Neutrophil (primary cell): ENCODE results near the gene GAB3.
"Not testable (repeated sequence)": the region's sequence is repeated elsewhere in the genome, so short reads cannot be mapped to it uniquely, and the experiment has no call there.

Experiments
- H3K27ac ChIP-seq: fragments of 200-600 bp; sonication (generic); 2 replicates; pipeline ENCODE4 v1.5.1; 2016; ENCODE audit warnings: mild to moderate bottlenecking, moderate library complexity
- H3K27me3 ChIP-seq: fragments of 200-600 bp; sonication (generic); 2 replicates; pipeline ENCODE4 v1.6.0; 2016; ENCODE audit warnings: mild to moderate bottlenecking
- H3K36me3 ChIP-seq: fragments of 200-600 bp; sonication (generic); 2 replicates; pipeline ENCODE4 v1.5.1; 2017
- H3K4me1 ChIP-seq, 2 experiments: fragments of 200-600 bp in 1 of 2; sonication (generic) in 1 of 2; 1 replicate in 1 of 2; 2 replicates in 1 of 2; pipeline versions ENCODE4 v1.5.1 to v1.6.1; 2013 to 2016; ENCODE audit warnings: low read depth in 1 of 2, low read length in 1 of 2, mild to moderate bottlenecking in 1 of 2, moderate library complexity in 1 of 2; ENCODE audit not compliant: control insufficient read depth in 1 of 2, insufficient read depth in 1 of 2
- H3K4me3 ChIP-seq, 2 experiments: fragments of 200-600 bp in 1 of 2; sonication (generic) in 1 of 2; 1 replicate in 1 of 2; 2 replicates in 1 of 2; pipeline ENCODE4 v1.5.1; 2013 to 2016; ENCODE audit warnings: low read depth in 1 of 2, low read length in 1 of 2, mild to moderate bottlenecking in 1 of 2, moderate library complexity in 1 of 2
- H3K9me3 ChIP-seq: fragments of 200-600 bp; sonication (generic); 2 replicates; pipeline ENCODE4 v1.5.1; 2016
- TF ChIP-seq, protein P1 (sequence below): fragments of 200-600 bp; sonication (generic); IDR thresholded peaks from 2 replicates; pipeline ENCODE4 v1.5.1; 2016; ENCODE audit warnings: antibody characterized with exemption

GAB3 gene

DNA sequence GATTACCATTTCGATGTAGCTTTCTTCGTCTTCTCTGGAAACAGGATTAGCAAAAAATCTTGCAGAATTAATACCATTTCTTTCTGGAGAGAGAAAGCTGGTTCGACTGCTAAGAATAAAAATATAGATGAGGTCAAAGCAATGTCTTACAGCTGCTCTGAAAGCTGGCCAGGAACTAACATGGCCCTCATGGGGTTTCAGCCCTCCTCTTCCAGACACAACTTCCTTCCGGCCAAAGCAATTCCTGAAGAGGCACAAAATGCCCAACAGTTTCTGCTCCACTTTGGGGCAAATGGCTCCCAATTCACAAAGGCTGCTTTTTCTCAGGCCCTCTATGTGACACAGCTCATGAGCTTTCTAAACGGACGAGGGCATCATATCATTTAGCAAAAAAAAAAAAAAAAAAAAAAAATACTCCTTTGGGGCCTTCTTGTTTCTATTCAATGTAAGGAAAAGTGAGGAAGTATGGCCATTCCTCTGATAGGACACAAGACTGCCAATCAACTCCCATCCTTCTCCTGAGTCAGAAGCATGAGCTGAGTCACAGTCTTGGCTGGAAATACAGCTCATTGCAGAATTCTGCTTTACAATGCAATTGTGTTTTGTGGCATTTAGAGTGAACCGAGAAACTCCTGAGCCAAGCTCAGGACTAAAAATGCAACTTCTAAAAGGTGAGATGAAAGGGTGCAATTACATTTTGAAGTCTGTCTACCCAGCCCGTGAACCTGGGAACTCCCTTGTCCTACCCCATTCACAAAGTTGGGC, 54.8 kb downstream of the GAB3 start:
- H3K27ac ChIP-seq: no peak overlapping the region
- H3K4me3 ChIP-seq: no peak overlapping the region

DNA sequence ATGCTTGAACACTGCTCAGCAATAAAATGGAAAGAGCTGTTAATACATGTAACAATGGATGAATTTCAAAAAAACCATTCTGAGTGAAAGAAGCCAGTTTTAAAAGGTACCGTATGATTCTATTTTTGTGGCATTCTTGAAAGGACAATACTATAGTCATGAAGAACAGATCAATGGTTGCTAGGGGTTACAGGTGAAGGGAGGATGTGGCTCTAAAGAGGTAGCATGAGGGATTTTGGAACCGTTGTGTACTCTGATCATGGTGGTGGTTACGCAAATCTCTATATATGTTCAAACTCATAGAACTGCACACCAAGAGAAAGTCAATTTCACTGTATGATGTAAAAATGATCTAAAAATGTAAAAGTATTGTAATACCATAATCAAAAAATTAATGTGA, 57.5 kb downstream of the GAB3 start:
- Histone ChIP-seq H3K9me3 (no peaks in the 10 kb centered on the region), H3K4me1 (peaks cover 0 to 6% of the 10 kb centered on the region in 2 experiments), H3K4me3 (no peak overlapping the region), H3K27ac (no peak overlapping the region), H3K36me3 (peaks cover 32% of the 10 kb centered on the region), H3K27me3 (no peaks in the 10 kb centered on the region)
- TF ChIP-seq, protein P1, sequence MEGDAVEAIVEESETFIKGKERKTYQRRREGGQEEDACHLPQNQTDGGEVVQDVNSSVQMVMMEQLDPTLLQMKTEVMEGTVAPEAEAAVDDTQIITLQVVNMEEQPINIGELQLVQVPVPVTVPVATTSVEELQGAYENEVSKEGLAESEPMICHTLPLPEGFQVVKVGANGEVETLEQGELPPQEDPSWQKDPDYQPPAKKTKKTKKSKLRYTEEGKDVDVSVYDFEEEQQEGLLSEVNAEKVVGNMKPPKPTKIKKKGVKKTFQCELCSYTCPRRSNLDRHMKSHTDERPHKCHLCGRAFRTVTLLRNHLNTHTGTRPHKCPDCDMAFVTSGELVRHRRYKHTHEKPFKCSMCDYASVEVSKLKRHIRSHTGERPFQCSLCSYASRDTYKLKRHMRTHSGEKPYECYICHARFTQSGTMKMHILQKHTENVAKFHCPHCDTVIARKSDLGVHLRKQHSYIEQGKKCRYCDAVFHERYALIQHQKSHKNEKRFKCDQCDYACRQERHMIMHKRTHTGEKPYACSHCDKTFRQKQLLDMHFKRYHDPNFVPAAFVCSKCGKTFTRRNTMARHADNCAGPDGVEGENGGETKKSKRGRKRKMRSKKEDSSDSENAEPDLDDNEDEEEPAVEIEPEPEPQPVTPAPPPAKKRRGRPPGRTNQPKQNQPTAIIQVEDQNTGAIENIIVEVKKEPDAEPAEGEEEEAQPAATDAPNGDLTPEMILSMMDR: no peak

More for the DNA sequence above, 54.8 kb downstream of the GAB3 start:
- TF ChIP-seq, protein P1: no peak
- Histone ChIP-seq H3K9me3 (no peaks in the 10 kb centered on the region), H3K27me3 (no peaks in the 10 kb centered on the region), H3K36me3 (peaks cover 48% of the 10 kb centered on the region), H3K4me1 (peaks cover 0 to 6% of the 10 kb centered on the region in 2 experiments)

DNA sequence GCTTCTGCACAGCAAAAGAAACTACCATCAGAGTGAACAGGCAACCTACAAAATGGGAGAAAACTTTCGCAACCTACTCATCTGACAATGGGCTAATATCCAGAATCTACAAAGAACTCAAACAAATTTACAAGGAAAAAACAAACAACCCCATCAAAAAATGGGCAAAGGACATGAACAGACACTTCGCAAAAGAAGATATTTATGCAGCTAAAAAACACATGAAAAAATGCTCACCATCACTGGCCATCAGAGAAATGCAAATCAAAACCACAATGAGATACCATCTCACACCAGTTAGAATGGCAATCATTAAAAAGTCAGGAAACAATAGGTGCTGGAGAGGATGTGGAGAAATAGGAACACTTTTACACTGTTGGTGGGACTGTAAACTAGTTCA, 60.4 kb downstream of the GAB3 start:
- H3K4me3 ChIP-seq, H3K9me3 ChIP-seq, H3K27ac ChIP-seq, H3K27me3 ChIP-seq, H3K36me3 ChIP-seq, H3K4me1 ChIP-seq: not testable (repeated sequence)

DNA sequence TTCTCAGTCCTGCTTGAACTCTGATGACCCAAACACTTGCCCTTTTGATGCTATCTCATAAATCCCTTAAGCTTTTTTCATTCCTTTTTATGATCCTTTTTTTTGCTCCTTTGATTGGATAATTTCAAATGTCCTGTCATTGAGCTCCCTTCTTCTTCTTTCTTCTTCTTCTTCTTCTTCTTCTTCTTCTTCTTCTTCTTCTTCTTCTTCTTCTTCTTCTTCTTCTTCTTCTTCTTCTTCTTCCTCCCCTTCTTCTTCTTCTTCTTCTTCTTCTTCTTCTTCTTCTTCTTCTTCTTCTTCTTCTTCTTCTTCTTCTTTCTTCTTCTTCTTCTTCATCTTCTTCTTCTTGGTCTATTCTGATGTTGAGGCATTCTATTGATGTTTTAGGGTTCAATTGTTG, 78.8 kb downstream of the GAB3 start:
- H3K9me3 ChIP-seq, H3K27ac ChIP-seq, H3K4me1 ChIP-seq, H3K4me3 ChIP-seq, H3K27me3 ChIP-seq: not testable (repeated sequence)
- peaks cover 21% of the 10 kb centered on the region for H3K36me3 ChIP-seq

DNA sequence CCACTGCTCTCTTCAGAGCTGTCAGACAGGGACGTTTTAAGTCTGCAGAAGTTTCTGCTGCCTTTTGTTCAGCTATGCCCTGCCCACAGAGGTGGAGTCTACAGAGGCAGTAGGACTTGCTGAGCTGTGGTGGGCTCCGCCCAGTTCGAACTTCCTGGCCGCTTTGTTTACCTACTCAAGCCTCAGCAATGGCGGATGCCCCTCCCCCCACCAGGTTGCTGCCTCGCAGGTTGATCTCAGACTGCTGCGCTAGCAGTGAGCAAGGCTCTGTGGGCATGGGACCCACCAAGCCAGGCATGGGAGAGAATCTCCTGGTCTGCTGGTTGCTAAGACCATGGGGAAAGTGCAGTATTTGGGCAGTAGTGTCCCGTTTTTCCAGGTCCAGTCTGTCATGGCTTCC, 80.0 kb downstream of the GAB3 start:
- not testable (repeated sequence) for H3K27me3 ChIP-seq, H3K4me1 ChIP-seq, H3K36me3 ChIP-seq, H3K9me3 ChIP-seq, H3K4me3 ChIP-seq, H3K27ac ChIP-seq

DNA sequence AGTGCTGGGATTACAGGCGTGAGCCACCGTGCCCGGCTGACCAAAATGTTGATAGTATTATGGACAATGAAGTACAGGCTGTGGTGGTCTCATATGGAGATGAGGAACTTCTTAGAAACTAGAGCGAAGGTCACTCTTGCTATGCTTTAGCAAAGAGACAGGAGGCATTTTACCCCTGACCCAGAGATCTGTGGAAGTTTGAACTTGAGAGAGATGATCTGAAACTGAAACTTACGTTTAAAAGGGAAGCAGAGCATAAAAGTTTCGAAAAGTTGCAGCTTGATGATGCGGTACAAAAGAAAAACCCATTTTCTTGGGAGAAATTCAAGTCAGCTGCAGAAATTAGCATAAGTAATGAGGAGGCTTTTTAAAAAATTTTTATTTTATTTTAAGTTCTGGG, 89.0 kb downstream of the GAB3 start:
- TF ChIP-seq, protein P1: no peak
- Histone ChIP-seq H3K4me1 (no peaks in the 10 kb centered on the region), H3K27me3 (no peaks in the 10 kb centered on the region), H3K27ac (no peak overlapping the region), H3K4me3 (no peak overlapping the region), H3K9me3 (no peaks in the 10 kb centered on the region), H3K36me3 (no peaks in the 10 kb centered on the region)

DNA sequence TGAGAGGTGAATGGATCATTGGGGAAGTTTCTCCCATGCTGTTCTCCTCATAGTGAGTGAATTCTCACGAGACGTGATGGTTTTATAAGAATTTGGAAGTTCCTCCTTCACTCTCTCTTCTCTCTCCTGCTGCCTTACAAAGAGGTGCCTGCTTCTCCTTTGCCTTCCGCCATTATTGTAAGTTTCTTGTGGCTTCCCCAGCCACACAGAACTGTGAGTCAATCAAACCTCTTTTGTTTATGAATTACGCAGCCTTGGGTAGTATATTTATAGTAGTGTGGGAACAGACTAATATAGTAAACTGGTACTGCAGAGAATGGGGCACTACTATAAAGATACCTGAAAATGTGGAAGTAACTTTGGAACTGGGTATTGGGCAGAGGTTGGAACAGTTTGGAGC, 89.7 kb downstream of the GAB3 start:
- Histone ChIP-seq H3K4me3 (no peak overlapping the region), H3K27me3 (no peaks in the 10 kb centered on the region), H3K36me3 (no peaks in the 10 kb centered on the region), H3K9me3 (no peaks in the 10 kb centered on the region), H3K4me1 (no peaks in the 10 kb centered on the region), H3K27ac (no peak overlapping the region)
- TF ChIP-seq, protein P1: no peak
